Smooth muscle cell (in vitro differentiated cells): ENCODE data around the gene SMPD2. TPM values are rescaled to one million over a fixed set of nuclear protein-coding genes. Genes with fewer than 3 reads are reported as not detected.

ENCODE experiments used
- DNase-seq: peaks from one replicate; lab custom pipeline; 2025; ENCODE audit not compliant: unreplicated experiment; lab: John Stamatoyannopoulos, UW
- H2AFZ ChIP-seq: fragments of 200-600 bp; sonication (generic); 2 replicates; pipeline ENCODE4 v1.6.0; 2016; ENCODE audit warnings: antibody characterized with exemption, low read depth, mild to moderate bottlenecking
- H3F3A ChIP-seq: fragments of 200-600 bp; sonication (generic); 2 replicates; pipeline ENCODE4 v1.6.0; 2017; ENCODE audit warnings: antibody characterized with exemption, low read depth
- H3K27ac ChIP-seq: fragments of 200-600 bp; sonication (generic); 2 replicates; pipeline ENCODE4 v1.5.1; 2016; ENCODE audit warnings: low read depth, mild to moderate bottlenecking
- H3K27me3 ChIP-seq: fragments of 200-600 bp; sonication (generic); 2 replicates; pipeline ENCODE4 v1.6.1; 2016; ENCODE audit warnings: low read depth, mild to moderate bottlenecking
- H3K36me3 ChIP-seq: fragments of 200-600 bp; sonication (generic); 2 replicates; pipeline ENCODE4 v1.5.1; 2016; ENCODE audit warnings: low read depth
- H3K4me1 ChIP-seq: fragments of 200-600 bp; sonication (generic); 2 replicates; pipeline ENCODE4 v1.5.1; 2016; ENCODE audit warnings: low read depth
- H3K4me2 ChIP-seq: fragments of 200-600 bp; sonication (generic); 2 replicates; pipeline ENCODE4 v1.6.0; 2016; ENCODE audit warnings: mild to moderate bottlenecking
- H3K4me3 ChIP-seq: fragments of 200-600 bp; sonication (generic); 2 replicates; pipeline ENCODE4 v1.5.1; 2016; ENCODE audit warnings: mild to moderate bottlenecking
- H3K79me2 ChIP-seq: fragments of 200-600 bp; sonication (generic); 2 replicates; pipeline ENCODE4 v1.6.0; 2016; ENCODE audit warnings: low read depth, mild to moderate bottlenecking
- H3K9ac ChIP-seq: fragments of 200-600 bp; sonication (generic); 2 replicates; pipeline ENCODE4 v1.6.0; 2016; ENCODE audit warnings: low read depth
- H3K9me3 ChIP-seq: fragments of 200-600 bp; sonication (generic); replicated peaks from 2 replicates; pipeline ENCODE4 v1.5.1; 2016; ENCODE audit warnings: low read depth
- H4K20me1 ChIP-seq: fragments of 200-600 bp; sonication (generic); 2 replicates; pipeline ENCODE4 v1.6.0; 2016; ENCODE audit warnings: low read depth
- CTCF ChIP-seq: fragments of 200-600 bp; sonication (generic); IDR thresholded peaks from 2 replicates; pipeline ENCODE4 v1.5.1; 2017; ENCODE audit warnings: borderline replicate concordance, mild to moderate bottlenecking, antibody characterized with exemption; ENCODE audit not compliant: insufficient read depth, poor library complexity, severe bottlenecking
- WGBS: methylation state at CpG from one replicate; pipeline ENCODE4 v1.1.7; 2016; ENCODE audit warnings: low lambda C conversion rate; 5-methylcytosine and 5-hydroxymethylcytosine counted together
- polyA plus RNA-seq: library from polyadenylated mRNA; unstranded; fragments of >200 nt; fragmentation: Nextera tagmentation; extraction: Ambion mirVana; gene quantifications from 2 replicates; pipeline ENCODE4 v1.2.1, GENCODE V29; 2016
- total RNA-seq: library from RNA; depleted of rRNA; stranded (reverse); fragments of >200 nt; gene quantifications from 2 replicates; pipeline ENCODE4 v1.2.3, GENCODE V29; 2014

Gene SMPD2
- total and polyA plus RNA-seq, 2 experiments from 2014 or later: 1.4 to 6.4 TPM

- Histone ChIP-seq H3K79me2 (peaks cover 7% of the 10 kb centered on the region), H3K27me3 (no peaks in the 10 kb centered on the region), H3K4me2 (no peak overlapping the region), H3K9ac (no peak overlapping the region), H3K27ac (no peak overlapping the region), H3K4me3 (no peak overlapping the region), H3K9me3 (no peaks in the 10 kb centered on the region), H3K4me1 (peaks cover 5% of the 10 kb centered on the region), H3F3A (no peaks in the 10 kb centered on the region), H2AFZ (no peak overlapping the region), H3K36me3 (no peaks in the 10 kb centered on the region), H4K20me1 (peaks cover 3% of the 10 kb centered on the region)
- WGBS: 88% methylated on average over 3 of the region's 3 CpGs
- TF ChIP-seq CTCF: no peak
- DNase-seq: no peak
Observed at GRCh38 chr6:109485266-109485935, 44.9 kb downstream of the SMPD2 start.

- no peaks in the 10 kb centered on the region for H3K27me3 ChIP-seq
- no peak overlapping the region for H2AFZ ChIP-seq
- peaks cover under 1% of the 10 kb centered on the region for H3K79me2 ChIP-seq
- no peaks in the 10 kb centered on the region for H3K36me3 ChIP-seq
- H3K4me2 ChIP-seq: no peak overlapping the region
- no peak for DNase-seq
- TF ChIP-seq CTCF: no peak
- H3K4me3 ChIP-seq: no peak overlapping the region
- WGBS: 80% methylated on average over 1 of the region's 1 CpG
- no peak overlapping the region for H3K9ac ChIP-seq
- no peaks in the 10 kb centered on the region for H3K4me1 ChIP-seq
- H4K20me1 ChIP-seq: no peaks in the 10 kb centered on the region
- H3K27ac ChIP-seq: no peak overlapping the region
- H3K9me3 ChIP-seq: no peaks in the 10 kb centered on the region
- H3F3A ChIP-seq: no peaks in the 10 kb centered on the region
Observed at GRCh38 chr6:109486068-109486467, 45.5 kb downstream of the SMPD2 start.

GRCh38 chr6:109488001-109488400 is 47.5 kb downstream of the SMPD2 start:
- Histone ChIP-seq H3K9ac (no peak overlapping the region), H3K27ac (no peak overlapping the region), H2AFZ (no peak overlapping the region), H3F3A (no peaks in the 10 kb centered on the region), H3K27me3 (no peaks in the 10 kb centered on the region), H4K20me1 (no peaks in the 10 kb centered on the region), H3K9me3 (no peaks in the 10 kb centered on the region), H3K4me3 (no peak overlapping the region), H3K79me2 (no peaks in the 10 kb centered on the region), H3K4me1 (peaks cover 9% of the 10 kb centered on the region), H3K36me3 (no peaks in the 10 kb centered on the region), H3K4me2 (no peak overlapping the region)
- no peak for DNase-seq
- TF ChIP-seq CTCF: no peak

GRCh38 chr6:109490713-109491112 is 50.2 kb downstream of the SMPD2 start:
- Histone ChIP-seq H3K4me1 (peaks cover 9% of the 10 kb centered on the region), H3K36me3 (no peaks in the 10 kb centered on the region), H3K9ac (no peak overlapping the region), H3K27me3 (no peaks in the 10 kb centered on the region), H2AFZ (no peak overlapping the region), H3F3A (no peaks in the 10 kb centered on the region), H3K79me2 (no peaks in the 10 kb centered on the region), H3K4me2 (no peak overlapping the region), H3K4me3 (no peak overlapping the region), H4K20me1 (no peaks in the 10 kb centered on the region), H3K27ac (peak overlapping the region; percentile 16), H3K9me3 (no peaks in the 10 kb centered on the region)
- WGBS: 66% methylated on average over 2 of the region's 2 CpGs
- TF ChIP-seq CTCF: no peak
- no peak for DNase-seq
